GM21576 (cell line): ENCODE results near the gene CCDC78.

ENCODE experiments used
- ATAC-seq: cut with Tn5 transposase; IDR thresholded peaks from one replicate; pipeline ENCODE4 v1.9.1; 2021; ENCODE audit warnings: mild to moderate bottlenecking, moderate library complexity; ENCODE audit not compliant: unreplicated experiment

Gene CCDC78

DNA sequence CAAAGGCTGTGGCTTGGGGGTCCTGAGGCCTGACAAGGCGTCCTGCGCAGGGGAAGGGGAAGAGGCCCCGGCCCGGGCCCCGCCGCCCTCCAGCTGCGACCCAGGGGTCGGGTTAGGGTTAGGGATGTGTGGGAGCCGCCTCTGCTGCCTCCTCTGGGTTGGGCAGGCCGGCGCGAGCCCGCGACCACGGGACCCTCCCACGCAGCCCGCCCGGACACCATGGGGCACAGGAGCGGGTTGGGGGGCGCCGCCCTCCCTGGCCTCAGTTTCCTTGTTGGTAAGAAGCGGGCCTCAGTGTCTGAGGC lies 14.2 kb upstream of the CCDC78 start:
- no peak for ATAC-seq

- ATAC-seq = no peak
Measured at GRCh38 chr16:739560-740458, 13.6 kb upstream of the CCDC78 start.

GRCh38 chr16:736936-737481 lies 10.8 kb upstream of the CCDC78 start:
- ATAC-seq = no peak

- ATAC-seq = no peak
Measured at GRCh38 chr16:735982-736453, 9.8 kb upstream of the CCDC78 start.

DNA sequence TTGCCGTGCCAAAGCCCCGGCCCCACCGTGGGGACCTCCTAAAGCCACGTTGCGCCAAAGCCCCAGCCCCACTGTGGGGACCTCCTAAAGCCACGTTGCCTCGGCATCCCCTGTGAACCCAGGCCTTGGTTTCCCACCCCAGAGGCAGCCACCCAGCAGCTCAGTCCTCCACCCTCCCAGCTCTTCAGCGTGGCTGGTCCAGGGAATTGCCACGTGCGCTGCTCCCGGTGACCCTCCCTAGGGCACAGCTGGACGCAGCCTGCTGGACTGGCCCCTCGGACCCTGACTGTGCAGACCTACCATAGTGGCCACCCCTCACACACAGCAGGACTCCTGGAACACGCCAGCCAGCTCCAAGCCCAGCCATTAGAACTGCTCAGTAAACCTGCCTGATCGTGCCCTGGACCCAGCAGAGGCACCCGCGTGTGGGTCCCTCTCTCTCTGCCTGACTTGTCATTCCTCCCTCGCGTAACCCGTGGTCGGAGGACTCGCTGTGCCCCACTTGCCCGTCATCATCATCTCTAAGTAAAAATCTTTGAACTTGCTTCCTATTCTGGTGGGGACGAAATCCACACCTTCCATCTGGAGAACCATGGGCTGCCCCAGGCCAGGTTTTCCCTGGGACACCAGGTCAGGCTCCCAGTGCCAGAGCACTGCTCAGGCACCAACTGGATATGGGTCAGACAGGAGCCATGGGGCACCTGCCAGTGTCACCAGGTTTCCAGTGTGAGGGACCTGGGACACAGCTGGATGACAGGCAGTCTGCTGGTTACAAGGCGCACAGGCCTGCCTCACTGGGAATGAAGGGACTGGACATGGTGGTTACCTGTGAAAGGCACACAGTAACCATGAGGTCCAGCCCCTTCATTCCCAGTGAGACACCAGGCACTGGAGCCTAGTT lies 9.0 kb upstream of the CCDC78 start:
- ATAC-seq = no peak

DNA sequence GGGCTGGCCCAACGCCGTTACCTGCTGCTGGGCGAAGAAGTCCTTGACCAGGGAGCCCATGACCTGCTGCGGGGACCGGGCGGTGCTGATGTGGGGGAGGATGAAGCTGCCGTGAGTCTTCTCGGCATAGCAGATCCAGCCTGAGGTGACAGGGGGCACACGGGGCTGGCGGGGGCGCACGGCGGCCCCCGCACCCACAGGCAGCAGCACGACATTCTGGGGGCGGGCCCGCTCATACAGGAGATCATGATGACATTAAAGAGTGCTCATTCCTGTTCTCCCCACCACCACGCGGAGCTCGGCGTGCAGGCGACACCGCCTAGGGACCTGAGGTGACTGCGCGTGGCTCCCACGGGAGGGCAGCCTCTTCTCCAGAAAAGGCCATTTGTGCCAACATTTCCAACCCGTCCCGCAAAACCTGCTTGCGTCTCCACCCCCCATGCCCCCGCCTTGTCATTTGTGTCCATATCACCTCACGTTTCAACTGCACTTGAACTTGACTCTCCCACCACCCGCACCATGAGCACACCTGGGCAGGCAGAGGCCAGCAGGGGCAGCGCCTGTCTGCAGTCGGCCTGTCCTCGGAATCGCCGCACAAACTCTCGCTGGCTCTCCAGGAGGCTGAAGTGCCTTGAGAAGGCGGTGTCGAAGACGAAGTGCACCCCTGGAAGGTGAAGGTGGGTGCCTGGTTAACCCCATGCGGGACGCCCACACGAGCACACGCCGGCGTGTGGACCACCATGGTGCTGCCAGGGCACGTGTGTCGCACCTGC lies 8.2 kb upstream of the CCDC78 start:
- no peak for ATAC-seq

DNA sequence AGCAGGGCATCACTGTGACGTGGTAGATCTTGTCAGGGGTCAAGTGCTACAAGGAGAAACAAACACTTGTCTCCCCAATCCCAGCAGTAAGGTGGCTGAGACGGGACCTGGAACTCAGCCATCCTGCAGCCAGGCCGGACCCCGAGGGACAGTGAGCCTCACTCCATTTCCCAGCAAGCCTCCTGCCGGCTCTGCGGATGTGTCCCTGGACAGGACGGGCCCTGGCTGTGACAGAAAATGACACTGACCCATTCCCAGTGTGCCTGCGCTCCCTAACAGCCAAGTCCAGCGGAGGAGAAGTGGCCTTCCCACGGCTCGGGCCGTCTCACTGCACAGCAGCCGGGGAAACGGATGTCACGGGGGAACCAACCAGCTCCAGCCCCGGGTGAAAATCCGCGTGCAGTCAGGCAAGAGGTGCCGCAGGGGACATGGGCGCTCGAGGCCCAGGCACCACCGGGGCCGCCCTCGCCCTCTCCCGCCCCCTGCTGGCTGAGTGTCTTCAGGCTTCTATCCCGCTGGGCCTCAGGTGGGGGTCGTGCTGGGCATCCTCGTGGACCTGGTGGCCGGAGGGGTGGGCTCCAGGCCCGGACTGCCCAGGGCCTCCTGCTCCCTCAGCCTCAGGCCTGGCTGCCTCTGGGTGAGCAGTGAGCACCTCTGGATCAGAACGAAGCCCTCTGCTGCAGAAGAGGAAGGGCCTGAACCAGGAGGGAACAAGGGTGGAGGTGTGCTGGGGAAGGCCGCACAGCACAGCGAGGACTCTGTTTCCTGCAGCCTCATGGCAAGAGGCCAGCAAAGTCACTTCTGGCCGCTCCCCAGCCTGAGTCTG lies 7.4 kb upstream of the CCDC78 start:
- ATAC-seq = no peak

DNA sequence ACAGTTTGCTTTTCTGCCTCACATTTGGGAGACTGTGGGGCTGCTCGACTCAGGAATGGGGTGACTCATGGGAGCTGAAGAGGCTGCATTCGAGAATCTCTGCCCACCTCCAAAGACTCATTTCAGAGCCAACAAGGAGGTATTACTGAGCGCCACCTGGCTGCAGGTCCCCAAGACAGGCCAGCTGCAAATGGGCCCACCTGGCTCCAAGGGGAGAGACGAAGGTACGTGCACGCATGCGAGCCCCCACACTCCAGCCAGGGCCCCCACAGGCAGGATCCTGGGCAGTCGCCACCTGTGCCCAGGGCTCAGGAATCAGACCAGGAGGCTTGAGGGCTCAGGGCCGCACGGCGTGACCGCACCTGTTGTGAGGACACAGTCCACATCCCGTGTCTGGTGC lies 6.7 kb upstream of the CCDC78 start:
- ATAC-seq = no peak

- ATAC-seq = no peak
Measured at GRCh38 chr16:732332-732731, 6.1 kb upstream of the CCDC78 start.

DNA sequence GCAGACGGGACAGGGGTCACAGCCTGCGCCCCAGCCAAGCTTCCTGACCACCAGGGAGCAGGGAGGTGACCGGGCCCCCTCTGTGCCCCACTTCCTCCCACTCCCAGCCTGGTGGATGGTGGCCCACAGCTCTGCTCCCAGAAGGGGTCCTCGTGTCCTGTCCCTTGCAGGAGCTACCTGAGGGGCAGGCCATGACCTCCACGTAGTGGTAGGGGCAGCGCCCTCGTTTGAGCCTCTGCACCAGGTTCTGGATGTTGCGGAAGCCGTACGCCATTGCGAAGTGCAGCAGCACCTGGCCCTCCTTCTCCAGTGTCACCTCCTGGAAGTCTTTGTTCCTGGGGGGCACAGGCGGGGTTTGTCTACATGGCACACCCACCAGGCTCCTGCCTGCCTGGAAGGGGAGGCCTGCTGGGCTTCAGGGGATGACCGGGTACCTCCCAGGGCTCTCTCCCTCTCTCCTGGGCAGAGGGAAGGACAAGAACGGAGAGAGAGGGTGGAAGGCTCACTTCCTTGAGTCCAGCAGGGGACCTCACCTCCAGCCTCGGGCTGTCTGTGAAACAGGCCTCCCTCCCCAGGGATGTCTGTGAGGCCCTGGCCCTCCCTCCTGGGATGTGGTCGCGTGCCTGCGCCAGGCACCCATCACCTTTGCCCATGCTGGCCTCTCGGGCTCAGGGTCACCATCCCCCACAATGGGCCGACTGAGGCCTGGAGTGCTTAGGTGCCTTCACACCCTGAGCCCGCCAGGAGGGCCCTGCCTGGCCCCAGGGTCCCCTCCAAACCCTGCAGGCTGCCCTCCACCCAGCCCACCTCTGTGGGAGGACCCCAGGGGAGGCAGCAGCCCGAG lies 4.6 kb upstream of the CCDC78 start:
- ATAC-seq = no peak

GRCh38 chr16:729768-730665 lies 3.8 kb upstream of the CCDC78 start:
- ATAC-seq = no peak

DNA sequence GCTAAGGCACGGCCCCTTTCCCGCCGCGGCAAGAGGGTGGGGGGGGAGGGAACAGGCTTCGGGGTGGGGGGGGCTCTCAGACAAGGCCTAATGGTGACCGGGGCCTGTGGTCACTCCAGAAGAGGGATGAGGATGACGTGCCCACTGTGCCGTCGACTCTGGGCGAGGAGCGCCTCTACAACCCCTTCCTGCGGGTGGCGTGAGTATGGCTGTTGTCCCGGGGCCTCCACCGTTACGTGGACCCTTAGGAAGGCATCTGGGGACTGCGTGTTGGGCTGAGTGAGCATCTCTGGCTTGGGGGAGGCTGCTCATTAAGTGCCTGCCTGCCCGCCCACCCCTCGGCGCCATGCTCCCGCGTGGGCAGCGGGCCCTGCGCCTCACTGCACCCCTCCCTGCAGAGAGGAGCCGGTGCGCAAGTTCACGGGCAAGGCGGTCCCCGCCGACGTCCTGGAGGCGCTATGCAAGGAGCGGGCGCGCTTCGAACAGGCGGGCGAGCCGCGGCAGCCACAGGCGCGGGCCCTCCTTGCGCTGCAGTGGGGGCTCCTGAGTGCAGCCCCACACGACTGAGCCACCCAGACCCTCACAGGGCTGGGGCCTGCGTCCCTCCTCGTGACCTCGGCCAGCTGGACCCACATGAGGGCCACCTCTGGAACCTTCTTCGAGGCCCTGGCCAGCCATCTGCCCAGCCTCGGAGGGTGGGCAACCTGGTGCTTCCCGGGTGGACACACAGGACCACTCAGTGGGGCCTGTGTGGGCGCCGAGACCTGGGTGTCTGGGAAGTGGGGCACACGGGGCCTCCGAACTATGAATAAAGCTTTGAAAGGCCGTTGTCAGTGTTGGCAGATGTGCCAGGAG lies 2.9 kb upstream of the CCDC78 start:
- no peak for ATAC-seq

DNA sequence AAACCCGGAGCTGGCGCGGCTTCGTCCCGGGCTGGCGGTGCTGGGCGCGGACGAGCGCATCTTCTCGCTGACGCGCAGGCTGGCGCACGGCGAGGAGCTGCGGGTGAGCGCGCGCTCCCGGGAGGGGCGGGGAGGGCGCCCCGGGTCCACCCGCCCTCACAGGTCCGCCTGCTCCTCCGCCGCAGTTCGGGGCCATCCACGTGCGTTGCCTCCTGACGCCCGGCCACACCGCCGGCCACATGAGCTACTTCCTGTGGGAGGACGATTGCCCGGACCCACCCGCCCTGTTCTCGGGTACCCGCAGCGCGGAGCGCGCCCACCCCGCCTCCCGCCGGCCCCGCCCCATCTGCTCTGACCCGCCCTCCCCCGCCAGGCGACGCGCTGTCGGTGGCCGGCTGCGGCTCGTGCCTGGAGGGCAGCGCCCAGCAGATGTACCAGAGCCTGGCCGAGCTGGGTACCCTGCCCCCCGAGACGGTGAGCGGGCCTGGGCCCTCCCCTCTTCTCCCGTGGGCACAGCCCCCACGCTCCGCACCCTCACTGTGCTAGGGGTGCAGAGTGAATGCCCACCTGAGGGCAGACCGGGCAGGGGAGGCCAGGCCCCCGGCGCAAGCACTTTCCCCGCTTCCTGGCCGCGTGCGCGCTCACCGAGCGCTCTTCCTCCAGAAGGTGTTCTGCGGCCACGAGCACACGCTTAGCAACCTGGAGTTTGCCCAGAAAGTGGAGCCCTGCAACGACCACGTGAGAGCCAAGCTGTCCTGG lies 2.1 kb upstream of the CCDC78 start:
- no peak for ATAC-seq

GRCh38 chr16:727291-727977 lies 1.2 kb upstream of the CCDC78 start:
- ATAC-seq = no peak

DNA sequence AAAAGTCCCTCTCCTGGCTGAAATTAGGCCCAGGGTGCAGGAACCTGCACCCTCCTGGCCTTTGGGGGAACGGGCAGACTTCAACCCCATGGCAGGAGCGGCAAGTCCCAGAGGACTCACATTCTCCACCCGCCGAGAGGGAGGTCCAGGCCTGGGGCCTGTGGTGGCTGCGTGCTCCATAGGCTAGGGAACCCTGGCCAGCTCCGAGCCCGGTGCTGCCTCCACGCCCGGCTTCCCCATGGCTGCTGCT lies 130 bp downstream of the CCDC78 start:
- no peak for ATAC-seq
